ENCODE results near the gene KCNH6.

Gene KCNH6

GRCh38 chr17:63483655-63484575 is 39.2 kb upstream of the KCNH6 start:
- no peak for DNase-seq
- in situ Hi-C loops (cut with HindIII; ENCODE audit: low pct_ligation_motif_present, low pct_unique_long_range_greater_than_20kb, low sequenced_read_pairs), result no loop called here

GRCh38 chr17:63486317-63487013 is 36.7 kb upstream of the KCNH6 start:
- in situ Hi-C loops (cut with HindIII; ENCODE audit: low pct_ligation_motif_present, low pct_unique_long_range_greater_than_20kb, low sequenced_read_pairs), result no loop called here
- no peak for DNase-seq

- in situ Hi-C loops (cut with HindIII; ENCODE audit: low pct_ligation_motif_present, low pct_unique_long_range_greater_than_20kb, low sequenced_read_pairs), result no loop called here
- DNase-seq, result no peak
These were observed 36.2 kb upstream of the KCNH6 start for GRCh38 chr17:63487014-63487339.

GRCh38 chr17:63488851-63489250 is 34.3 kb upstream of the KCNH6 start:
- no peak for DNase-seq
- in situ Hi-C loops (cut with HindIII; ENCODE audit: low pct_ligation_motif_present, low pct_unique_long_range_greater_than_20kb, low sequenced_read_pairs), result no loop called here

- in situ Hi-C loops (cut with HindIII; ENCODE audit: low pct_ligation_motif_present, low pct_unique_long_range_greater_than_20kb, low sequenced_read_pairs), result no loop called here
- DNase-seq, result no peak
These were observed 33.9 kb upstream of the KCNH6 start for GRCh38 chr17:63489291-63489690.

GRCh38 chr17:63490329-63490728 is 32.8 kb upstream of the KCNH6 start:
- in situ Hi-C loops (cut with HindIII; ENCODE audit: low pct_ligation_motif_present, low pct_unique_long_range_greater_than_20kb, low sequenced_read_pairs), result no loop called here
- DNase-seq, result no peak

DNA sequence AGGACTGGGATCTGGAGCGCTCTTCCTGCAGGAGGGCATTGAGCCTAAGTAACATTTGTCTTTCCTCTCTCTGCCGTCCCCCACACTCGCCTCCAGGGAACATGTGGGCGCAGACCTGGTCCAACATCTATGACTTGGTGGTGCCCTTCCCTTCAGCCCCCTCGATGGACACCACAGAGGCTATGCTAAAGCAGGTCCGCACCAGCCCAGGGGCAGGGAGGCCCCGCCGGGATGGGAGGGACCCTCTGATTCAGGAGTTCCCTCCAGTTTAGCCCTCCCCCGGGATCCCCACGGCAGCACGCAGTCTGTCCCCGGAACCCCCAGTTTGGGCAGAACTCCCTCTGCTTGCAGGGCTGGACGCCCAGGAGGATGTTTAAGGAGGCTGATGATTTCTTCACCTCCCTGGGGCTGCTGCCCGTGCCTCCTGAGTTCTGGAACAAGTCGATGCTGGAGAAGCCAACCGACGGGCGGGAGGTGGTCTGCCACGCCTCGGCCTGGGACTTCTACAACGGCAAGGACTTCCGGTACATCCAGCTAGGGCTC is 32.2 kb upstream of the KCNH6 start:
- DNase-seq, result no peak
- in situ Hi-C loops (cut with HindIII; ENCODE audit: low pct_ligation_motif_present, low pct_unique_long_range_greater_than_20kb, low sequenced_read_pairs), result no loop called here

- in situ Hi-C loops (cut with HindIII; ENCODE audit: low pct_ligation_motif_present, low pct_unique_long_range_greater_than_20kb, low sequenced_read_pairs), result no loop called here
- DNase-seq, result no peak
These were observed 31.7 kb upstream of the KCNH6 start for GRCh38 chr17:63491413-63491812.

DNA sequence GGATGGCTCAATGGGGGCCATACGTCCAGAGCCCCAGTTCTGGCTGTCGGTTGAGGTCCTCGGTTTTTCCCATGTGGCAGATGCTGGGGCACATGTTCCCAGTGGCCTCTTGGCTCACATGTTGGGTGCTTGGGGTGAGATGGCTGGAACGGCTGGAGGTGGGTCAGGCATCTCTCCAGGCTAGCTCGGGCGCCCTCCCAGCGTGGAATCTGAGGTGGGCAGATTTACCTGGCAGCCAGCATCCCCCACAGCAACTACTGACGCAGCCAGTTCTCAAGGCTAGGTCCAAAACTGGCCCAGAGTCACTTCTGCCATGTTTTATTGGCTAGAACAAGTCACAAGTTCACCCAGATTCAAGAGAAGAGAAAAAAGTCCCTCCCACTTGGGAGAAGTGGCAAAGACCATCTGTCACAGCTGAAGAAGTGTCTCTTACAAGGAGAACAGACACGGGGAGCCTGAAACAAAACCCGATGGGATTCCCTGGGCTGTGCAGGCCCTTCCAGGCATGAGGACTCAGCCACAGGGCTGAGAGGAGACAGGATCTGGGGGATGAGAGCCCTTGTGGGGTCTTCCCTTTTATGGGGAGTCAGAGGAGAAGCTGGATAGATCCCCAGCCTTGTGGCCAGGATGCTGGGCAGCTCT is 31.1 kb upstream of the KCNH6 start:
- in situ Hi-C loops (cut with HindIII; ENCODE audit: low pct_ligation_motif_present, low pct_unique_long_range_greater_than_20kb, low sequenced_read_pairs), result no loop called here
- DNase-seq, result no peak

DNA sequence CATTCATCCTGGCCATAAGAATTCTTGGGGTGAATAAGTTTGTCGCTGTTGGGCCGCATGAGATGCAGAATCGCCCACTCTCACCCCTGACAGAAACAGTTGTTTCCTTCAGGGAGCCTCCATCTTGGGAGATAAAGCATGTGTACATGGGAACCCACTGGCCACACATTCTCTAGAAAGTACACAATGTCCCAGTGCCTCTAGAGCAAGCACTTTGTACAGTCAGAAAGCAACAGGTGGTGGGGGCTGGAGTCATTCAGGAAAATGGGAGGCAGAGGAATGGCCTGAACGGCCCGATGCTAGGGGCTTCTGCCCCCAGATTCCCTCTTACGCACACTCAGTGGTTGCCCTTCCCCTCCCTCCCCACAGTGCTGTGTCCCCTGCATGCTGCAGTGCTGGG is 30.2 kb upstream of the KCNH6 start:
- no peak for DNase-seq
- in situ Hi-C loops (cut with HindIII; ENCODE audit: low pct_ligation_motif_present, low pct_unique_long_range_greater_than_20kb, low sequenced_read_pairs), result no loop called here

- no peak for DNase-seq
- in situ Hi-C loops (cut with HindIII; ENCODE audit: low pct_ligation_motif_present, low pct_unique_long_range_greater_than_20kb, low sequenced_read_pairs), result no loop called here
These were observed 29.7 kb upstream of the KCNH6 start for GRCh38 chr17:63493411-63493810.

DNA sequence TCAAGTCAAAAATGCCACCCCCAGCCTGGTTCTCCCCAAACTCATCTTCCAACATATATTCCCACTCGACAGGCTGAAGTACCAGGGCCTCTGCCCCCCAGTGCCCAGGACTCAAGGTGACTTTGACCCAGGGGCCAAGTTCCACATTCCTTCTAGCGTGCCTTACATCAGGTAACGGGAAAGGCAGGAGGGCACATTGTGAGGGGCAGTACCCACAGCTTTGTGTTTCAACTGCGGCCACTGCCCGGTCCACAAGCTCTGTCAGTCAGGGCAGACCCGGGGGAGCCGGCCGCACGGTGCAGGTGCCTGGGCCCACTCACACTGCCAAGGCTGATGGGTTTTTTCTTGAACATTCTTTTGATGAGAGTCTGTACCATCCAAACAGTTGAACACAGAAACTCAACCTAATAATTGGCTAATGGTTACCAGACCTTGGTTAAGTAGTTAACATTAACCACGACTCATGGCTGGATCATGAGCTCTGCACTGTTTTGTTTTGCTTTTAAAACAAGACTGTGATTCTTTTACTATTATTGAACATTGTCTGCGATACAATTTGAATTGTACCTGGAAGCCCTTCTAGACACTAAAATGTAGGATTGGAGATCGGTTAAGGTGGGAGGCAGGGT is 28.7 kb upstream of the KCNH6 start:
- DNase-seq, result peak; percentile 24
- in situ Hi-C loops (cut with HindIII; ENCODE audit: low pct_ligation_motif_present, low pct_unique_long_range_greater_than_20kb, low sequenced_read_pairs), result no loop called here

DNA sequence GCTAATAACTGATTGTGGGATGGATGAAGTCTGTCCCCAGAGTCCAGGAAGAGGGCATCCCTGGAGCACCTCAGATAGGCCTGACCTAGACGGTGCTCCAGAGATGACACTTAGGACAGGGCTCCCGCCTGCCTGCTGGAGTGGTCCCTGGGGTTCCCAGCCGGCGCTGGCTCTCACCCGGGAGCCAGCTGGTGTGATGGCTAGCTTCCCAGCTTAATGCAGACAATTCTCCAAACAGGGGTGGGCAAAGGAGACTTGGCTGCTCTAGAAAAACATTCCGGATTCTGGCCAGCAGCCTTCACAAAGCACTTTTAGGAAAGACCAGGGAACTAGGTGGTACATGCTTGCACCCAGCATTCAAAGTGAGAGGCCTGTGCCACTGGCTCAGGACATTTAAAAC is 27.7 kb upstream of the KCNH6 start:
- in situ Hi-C loops (cut with HindIII; ENCODE audit: low pct_ligation_motif_present, low pct_unique_long_range_greater_than_20kb, low sequenced_read_pairs), result no loop called here

GRCh38 chr17:63496177-63496576 is 27.0 kb upstream of the KCNH6 start:
- no peak for DNase-seq
- in situ Hi-C loops (cut with HindIII; ENCODE audit: low pct_ligation_motif_present, low pct_unique_long_range_greater_than_20kb, low sequenced_read_pairs), result no loop called here

More for the DNA sequence above, 27.7 kb upstream of the KCNH6 start:
- DNase-seq, result no peak

DNA sequence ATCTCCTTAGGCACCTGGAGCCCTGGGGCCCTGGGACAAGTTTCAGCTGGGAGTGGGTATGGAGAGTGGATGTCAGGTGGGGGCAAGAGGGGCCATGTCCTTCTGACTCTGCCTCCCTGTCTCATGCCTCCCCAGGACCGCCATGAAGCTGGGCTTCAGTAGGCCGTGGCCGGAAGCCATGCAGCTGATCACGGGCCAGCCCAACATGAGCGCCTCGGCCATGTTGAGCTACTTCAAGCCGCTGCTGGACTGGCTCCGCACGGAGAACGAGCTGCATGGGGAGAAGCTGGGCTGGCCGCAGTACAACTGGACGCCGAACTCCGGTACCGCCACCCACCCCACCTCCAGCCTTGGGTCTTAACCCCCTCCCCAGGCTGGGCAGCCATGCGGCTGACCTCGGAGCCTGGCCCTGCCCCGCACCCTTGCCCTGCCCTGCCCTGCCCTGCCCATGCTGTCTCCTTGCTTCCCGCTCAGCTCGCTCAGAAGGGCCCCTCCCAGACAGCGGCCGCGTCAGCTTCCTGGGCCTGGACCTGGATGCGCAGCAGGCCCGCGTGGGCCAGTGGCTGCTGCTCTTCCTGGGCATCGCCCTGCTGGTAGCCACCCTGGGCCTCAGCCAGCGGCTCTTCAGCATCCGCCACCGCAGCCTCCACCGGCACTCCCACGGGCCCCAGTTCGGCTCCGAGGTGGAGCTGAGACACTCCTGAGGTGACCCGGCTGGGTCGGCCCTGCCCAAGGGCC is 26.3 kb upstream of the KCNH6 start:
- in situ Hi-C loops (cut with HindIII; ENCODE audit: low pct_ligation_motif_present, low pct_unique_long_range_greater_than_20kb, low sequenced_read_pairs), result no loop called here
- DNase-seq, result no peak

GRCh38 chr17:63497708-63498483 is 25.3 kb upstream of the KCNH6 start:
- in situ Hi-C loops (cut with HindIII; ENCODE audit: low pct_ligation_motif_present, low pct_unique_long_range_greater_than_20kb, low sequenced_read_pairs), result no loop called here
- DNase-seq, result peak; percentile 47

DNA sequence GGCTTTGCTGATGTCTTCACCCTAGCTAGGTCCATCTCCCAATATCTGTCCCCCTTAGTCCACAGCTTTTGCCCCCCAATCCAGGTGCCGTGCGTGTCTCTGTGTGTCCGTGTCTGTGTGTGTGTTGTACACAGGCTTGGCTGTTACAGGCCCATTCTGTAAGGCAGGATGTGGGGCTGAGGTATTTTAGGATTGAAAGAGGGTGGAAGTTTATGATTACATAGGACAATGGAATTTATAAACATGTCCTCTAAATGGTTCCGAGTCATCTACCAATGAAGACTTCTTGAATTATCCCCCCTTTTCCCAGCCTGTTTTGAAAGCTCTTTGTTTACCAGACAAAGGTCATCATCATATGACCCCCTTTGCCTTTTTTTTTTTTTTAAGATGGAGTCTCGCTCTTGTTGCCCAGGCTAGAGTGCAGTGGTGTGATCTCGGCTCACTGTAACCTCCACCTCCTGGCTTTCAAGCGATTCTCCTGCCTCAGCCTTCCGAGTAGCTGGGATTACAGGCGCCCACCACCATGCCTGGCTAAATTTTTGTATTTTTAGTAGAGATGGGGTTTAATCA is 24.4 kb upstream of the KCNH6 start:
- in situ Hi-C loops (cut with HindIII; ENCODE audit: low pct_ligation_motif_present, low pct_unique_long_range_greater_than_20kb, low sequenced_read_pairs), result no loop called here
- DNase-seq, result no peak

Measured in ACHN (cell line).